Measurements from ENCODE around the gene EPHB1. TPM values are rescaled to one million over a fixed set of nuclear protein-coding genes. Genes with fewer than 3 reads are reported as not detected.
"Not testable (repeated sequence)": the region's sequence is repeated elsewhere in the genome, so short reads cannot be mapped to it uniquely, and the experiment has no call there.

Gene EPHB1
- total RNA-seq, 1 experiment from 2014 or later: 0.73 TPM

DNA sequence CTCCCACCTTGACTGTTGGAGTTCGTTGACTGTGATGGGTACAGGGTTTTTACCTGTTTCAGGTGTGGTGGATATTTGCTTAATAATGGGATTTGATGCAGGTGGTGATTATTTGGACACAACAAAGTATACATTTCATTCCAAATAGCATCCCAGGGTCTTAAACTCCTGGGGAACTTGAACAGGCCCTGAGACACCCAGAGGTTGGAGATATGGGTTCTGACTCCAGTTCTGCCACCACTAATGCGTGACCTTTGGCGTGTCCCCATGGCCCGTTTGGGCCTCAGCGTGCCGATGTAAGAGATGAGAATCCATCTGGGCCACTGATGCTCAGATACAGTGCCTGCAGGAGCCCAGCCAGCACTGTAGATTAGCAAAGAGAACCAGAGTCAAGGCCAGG, 264.5 kb downstream of the EPHB1 start:
- H3K4me3 Mint-ChIP-seq (ENCODE audit: low read depth, unreplicated experiment): no peak overlapping the region
- CTCF ChIA-PET: no interaction called here
- DNase-seq: no peak
- intact Hi-C loops (cut with micrococcal nuclease; ENCODE audit: unreplicated experiment): no loop called here
- H3K4me1 Mint-ChIP-seq (ENCODE audit: low read depth, unreplicated experiment): no peaks in the 10 kb centered on the region
- TF ChIP-seq, protein P1, sequence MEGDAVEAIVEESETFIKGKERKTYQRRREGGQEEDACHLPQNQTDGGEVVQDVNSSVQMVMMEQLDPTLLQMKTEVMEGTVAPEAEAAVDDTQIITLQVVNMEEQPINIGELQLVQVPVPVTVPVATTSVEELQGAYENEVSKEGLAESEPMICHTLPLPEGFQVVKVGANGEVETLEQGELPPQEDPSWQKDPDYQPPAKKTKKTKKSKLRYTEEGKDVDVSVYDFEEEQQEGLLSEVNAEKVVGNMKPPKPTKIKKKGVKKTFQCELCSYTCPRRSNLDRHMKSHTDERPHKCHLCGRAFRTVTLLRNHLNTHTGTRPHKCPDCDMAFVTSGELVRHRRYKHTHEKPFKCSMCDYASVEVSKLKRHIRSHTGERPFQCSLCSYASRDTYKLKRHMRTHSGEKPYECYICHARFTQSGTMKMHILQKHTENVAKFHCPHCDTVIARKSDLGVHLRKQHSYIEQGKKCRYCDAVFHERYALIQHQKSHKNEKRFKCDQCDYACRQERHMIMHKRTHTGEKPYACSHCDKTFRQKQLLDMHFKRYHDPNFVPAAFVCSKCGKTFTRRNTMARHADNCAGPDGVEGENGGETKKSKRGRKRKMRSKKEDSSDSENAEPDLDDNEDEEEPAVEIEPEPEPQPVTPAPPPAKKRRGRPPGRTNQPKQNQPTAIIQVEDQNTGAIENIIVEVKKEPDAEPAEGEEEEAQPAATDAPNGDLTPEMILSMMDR (IDR thresholded peaks at IDR 0.05; ENCODE audit: unreplicated experiment): no peak
- BruUV-seq (replicated peaks): no TSS peak
- H3K27ac Mint-ChIP-seq (ENCODE audit: unreplicated experiment): no peak overlapping the region
- H3K36me3 Mint-ChIP-seq (ENCODE audit: insufficient read depth, unreplicated experiment): no peaks in the 10 kb centered on the region
- H3K9me3 Mint-ChIP-seq (ENCODE audit: low read depth, unreplicated experiment): peaks cover 5% of the 10 kb centered on the region
- peaks cover 36% of the 10 kb centered on the region for H3K27me3 Mint-ChIP-seq (ENCODE audit: unreplicated experiment)

DNA sequence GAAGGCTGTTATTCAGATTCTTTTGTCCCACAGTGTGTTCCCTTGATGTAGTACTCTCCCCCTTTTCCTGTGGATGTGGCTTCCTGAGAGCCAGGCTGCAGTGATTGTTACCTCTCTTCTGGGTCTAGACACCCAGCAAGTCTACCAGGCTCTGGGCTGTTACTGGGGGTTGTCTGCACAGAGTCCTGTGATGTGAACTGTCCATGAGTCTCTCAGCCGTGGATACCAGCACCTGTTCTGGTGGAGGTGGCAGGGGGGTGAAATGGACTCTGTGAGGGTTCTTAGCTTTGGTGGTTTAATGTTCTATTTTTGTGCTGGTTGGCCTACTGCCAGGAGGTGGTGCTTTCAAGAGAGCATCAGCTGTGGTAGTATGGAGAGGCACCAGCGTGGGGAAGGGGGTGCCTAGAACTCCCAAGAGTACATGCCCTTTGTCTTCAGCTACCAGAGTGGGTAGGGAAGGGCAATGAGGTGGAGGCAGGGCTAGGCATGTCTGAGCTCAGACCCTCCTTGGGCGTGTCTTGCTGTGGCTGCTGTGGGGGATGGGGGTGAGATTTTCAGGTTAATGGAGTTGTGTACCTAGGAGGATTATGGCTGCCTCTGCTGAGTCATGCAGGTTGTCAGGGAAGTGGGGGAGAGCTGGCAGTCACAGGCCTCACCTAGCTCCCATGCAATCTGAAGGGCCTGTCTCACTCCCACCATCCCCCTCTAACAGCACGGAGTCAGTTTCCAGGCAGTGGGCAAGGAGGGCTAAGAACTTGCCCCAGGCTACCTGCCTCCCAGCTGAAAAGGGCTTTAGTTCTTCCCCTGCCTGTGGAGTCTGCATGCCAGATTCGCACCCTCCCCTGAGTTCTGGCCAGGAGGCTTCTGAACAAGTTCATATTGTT, 272.0 kb downstream of the EPHB1 start:
- H3K4me3 Mint-ChIP-seq (ENCODE audit: low read depth, unreplicated experiment); BruUV-seq (replicated peaks); H3K27me3 Mint-ChIP-seq (ENCODE audit: unreplicated experiment); H3K36me3 Mint-ChIP-seq (ENCODE audit: insufficient read depth, unreplicated experiment); intact Hi-C loops (cut with micrococcal nuclease; ENCODE audit: unreplicated experiment); H3K4me1 Mint-ChIP-seq (ENCODE audit: low read depth, unreplicated experiment): not testable (repeated sequence)
- Mint-ChIP-seq H3K9me3 (ENCODE audit: low read depth, unreplicated experiment) (peaks cover 14% of the 10 kb centered on the region), H3K27ac (ENCODE audit: unreplicated experiment) (peak overlapping the region; percentile 12)
- DNase-seq: peak; percentile 25
- CTCF ChIA-PET: interaction anchor here (1.1 kb wide), 1 partner anchor 17 kb away, joined by 3 read pairs; no protein-coding TSS in a partner anchor

DNA sequence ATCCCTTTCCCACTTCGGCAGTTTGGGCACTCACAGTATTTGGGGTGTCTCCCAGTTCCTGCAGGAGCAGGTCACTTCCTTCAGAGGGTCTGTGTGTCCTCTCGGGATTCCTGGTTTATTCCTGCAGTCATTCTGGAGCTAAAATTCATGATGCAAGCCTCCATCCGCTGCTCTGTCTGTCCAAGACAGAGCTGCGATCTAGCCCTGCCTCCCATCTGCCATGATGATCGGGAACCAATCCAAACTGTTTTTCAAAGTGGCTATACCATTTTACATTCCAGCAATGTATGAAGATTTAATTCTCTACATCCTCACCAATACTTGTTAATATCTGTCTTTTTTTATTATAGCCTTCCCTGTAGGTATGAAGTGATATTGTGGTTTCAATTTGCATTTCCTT, 273.0 kb downstream of the EPHB1 start:
- intact Hi-C loops (cut with micrococcal nuclease; ENCODE audit: unreplicated experiment): no loop called here
- no peak overlapping the region for H3K4me3 Mint-ChIP-seq (ENCODE audit: low read depth, unreplicated experiment)
- H3K4me1 Mint-ChIP-seq (ENCODE audit: low read depth, unreplicated experiment): no peaks in the 10 kb centered on the region
- H3K27me3 Mint-ChIP-seq (ENCODE audit: unreplicated experiment): no peaks in the 10 kb centered on the region
- CTCF ChIA-PET: no interaction called here
- no peak for DNase-seq
- no peak overlapping the region for H3K27ac Mint-ChIP-seq (ENCODE audit: unreplicated experiment)
- no TSS peak for BruUV-seq (replicated peaks)
- no peaks in the 10 kb centered on the region for H3K36me3 Mint-ChIP-seq (ENCODE audit: insufficient read depth, unreplicated experiment)
- peaks cover 17% of the 10 kb centered on the region for H3K9me3 Mint-ChIP-seq (ENCODE audit: low read depth, unreplicated experiment)
- TF ChIP-seq, protein P1 (IDR thresholded peaks at IDR 0.05; ENCODE audit: unreplicated experiment): no peak

DNA sequence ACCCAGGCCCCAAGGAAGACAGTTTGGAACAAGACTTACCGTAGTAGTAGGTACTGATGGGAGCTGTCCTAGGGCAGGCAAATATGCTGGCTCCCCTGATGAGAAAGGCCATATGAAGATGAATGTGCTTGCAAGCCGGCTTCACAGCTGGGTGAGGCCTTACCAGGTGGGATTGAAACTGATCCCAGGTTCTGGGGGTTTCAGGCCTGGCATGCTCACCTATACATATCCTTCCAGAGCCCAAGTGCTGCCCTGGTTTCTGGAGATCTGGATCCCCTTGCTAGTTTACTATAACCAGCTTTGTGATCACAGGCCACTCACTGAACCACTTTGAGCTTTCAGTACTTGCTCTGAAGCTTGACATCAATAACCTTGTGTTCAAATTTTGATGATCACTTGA, 274.3 kb downstream of the EPHB1 start:
- Mint-ChIP-seq H3K9me3 (ENCODE audit: low read depth, unreplicated experiment) (peaks cover 14% of the 10 kb centered on the region), H3K36me3 (ENCODE audit: insufficient read depth, unreplicated experiment) (no peaks in the 10 kb centered on the region), H3K4me1 (ENCODE audit: low read depth, unreplicated experiment) (no peaks in the 10 kb centered on the region), H3K27ac (ENCODE audit: unreplicated experiment) (no peak overlapping the region), H3K4me3 (ENCODE audit: low read depth, unreplicated experiment) (no peak overlapping the region), H3K27me3 (ENCODE audit: unreplicated experiment) (no peaks in the 10 kb centered on the region)
- CTCF ChIA-PET: no interaction called here
- TF ChIP-seq, protein P1 (IDR thresholded peaks at IDR 0.05; ENCODE audit: unreplicated experiment): no peak
- no TSS peak for BruUV-seq (replicated peaks)
- intact Hi-C loops (cut with micrococcal nuclease; ENCODE audit: unreplicated experiment): no loop called here
- no peak for DNase-seq

DNA sequence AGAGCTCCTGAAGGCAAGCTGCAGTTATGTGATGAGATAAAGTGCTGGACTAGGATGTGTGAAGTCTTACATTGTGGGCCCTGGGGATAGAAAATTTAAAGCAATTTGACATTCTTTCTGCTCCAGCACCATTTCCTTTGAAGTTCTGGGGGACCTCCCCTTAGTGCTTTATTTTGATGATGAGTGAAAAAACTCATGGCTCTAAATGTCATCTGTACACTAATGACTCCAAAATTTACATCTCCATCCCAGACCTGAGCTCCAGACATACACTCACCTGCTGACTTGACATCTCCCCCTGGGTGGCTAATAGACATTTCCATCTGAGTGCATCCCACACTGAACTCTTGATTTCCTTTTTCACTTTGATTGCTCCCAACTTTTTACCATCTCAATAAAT, 276.4 kb downstream of the EPHB1 start:
- Mint-ChIP-seq H3K27me3 (ENCODE audit: unreplicated experiment) (no peaks in the 10 kb centered on the region), H3K4me1 (ENCODE audit: low read depth, unreplicated experiment) (no peaks in the 10 kb centered on the region), H3K36me3 (ENCODE audit: insufficient read depth, unreplicated experiment) (no peaks in the 10 kb centered on the region), H3K9me3 (ENCODE audit: low read depth, unreplicated experiment) (peaks cover 5% of the 10 kb centered on the region), H3K27ac (ENCODE audit: unreplicated experiment) (no peak overlapping the region), H3K4me3 (ENCODE audit: low read depth, unreplicated experiment) (no peak overlapping the region)
- intact Hi-C loops (cut with micrococcal nuclease; ENCODE audit: unreplicated experiment): no loop called here
- BruUV-seq (replicated peaks): no TSS peak
- no peak for DNase-seq
- CTCF ChIA-PET: interaction anchor here (0.6 to 1.1 kb wide), 2 partner anchors 13 to 93 kb away, joined by 3 to 5 read pairs; no protein-coding TSS in a partner anchor
- TF ChIP-seq, protein P1 (IDR thresholded peaks at IDR 0.05; ENCODE audit: unreplicated experiment): no peak

Data from Calu3 (cell line).